Measurements from ENCODE around the gene CNOT1.

DNA sequence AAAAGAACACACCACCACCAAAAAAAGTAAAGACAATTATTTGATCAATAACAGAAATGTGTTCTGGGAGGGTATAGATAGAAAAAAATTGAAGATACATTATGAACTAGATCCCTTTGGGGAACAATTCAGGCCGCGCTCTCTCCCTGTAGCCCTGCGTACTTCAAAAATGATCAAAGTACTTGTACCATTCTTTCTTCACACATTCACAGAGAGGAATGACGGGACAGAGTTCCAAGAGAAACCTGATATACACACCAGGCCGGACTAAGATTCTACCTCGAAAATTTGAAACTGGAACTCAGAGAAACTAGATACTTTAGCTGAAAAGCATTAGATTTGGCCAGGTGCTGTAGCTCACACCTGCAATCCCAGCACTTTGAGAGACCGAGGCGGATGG is 50.0 kb downstream of the CNOT1 start:
- no peak for TF ChIP-seq SUZ12 (IDR thresholded peaks at IDR 0.05; ENCODE audit: unreplicated experiment)
- TF ChIP-seq ZNF207 (IDR thresholded peaks at IDR 0.05; ENCODE audit: borderline replicate concordance) = no peak
- TF ChIP-seq, protein P1, sequence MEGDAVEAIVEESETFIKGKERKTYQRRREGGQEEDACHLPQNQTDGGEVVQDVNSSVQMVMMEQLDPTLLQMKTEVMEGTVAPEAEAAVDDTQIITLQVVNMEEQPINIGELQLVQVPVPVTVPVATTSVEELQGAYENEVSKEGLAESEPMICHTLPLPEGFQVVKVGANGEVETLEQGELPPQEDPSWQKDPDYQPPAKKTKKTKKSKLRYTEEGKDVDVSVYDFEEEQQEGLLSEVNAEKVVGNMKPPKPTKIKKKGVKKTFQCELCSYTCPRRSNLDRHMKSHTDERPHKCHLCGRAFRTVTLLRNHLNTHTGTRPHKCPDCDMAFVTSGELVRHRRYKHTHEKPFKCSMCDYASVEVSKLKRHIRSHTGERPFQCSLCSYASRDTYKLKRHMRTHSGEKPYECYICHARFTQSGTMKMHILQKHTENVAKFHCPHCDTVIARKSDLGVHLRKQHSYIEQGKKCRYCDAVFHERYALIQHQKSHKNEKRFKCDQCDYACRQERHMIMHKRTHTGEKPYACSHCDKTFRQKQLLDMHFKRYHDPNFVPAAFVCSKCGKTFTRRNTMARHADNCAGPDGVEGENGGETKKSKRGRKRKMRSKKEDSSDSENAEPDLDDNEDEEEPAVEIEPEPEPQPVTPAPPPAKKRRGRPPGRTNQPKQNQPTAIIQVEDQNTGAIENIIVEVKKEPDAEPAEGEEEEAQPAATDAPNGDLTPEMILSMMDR (IDR thresholded peaks at IDR 0.05 in 2 of 3, conservative IDR thresholded peaks at IDR 0.05 in 1 of 3; ENCODE audit: control insufficient read depth in 2 of 3, extremely low read depth in 1 of 3, insufficient read depth in 1 of 3, low read depth in 3 of 3, low read length in 3 of 3) = no peak
- TF ChIP-seq POLR2AphosphoS5 (IDR thresholded peaks at IDR 0.05; ENCODE audit: low read length) = no peak
- TF ChIP-seq EZH2 (IDR thresholded peaks at IDR 0.05; ENCODE audit: borderline replicate concordance, control insufficient read depth, low read depth, low read length) = no peak
- TF ChIP-seq CHD4 (IDR thresholded peaks at IDR 0.05) = no peak
- TF ChIP-seq RFX5 (IDR thresholded peaks at IDR 0.05; ENCODE audit: low read depth, low read length) = no peak
- TF ChIP-seq ZNF274 (IDR thresholded peaks at IDR 0.05; ENCODE audit: insufficient read depth, insufficient read length) = no peak
- TF ChIP-seq SP1 (IDR thresholded peaks at IDR 0.05; ENCODE audit: low read depth, low read length) = no peak
